K562 (cell line): ENCODE results near the gene SLC10A1.

ENCODE experiments used
- AFF4 ChIP-seq: sonication (generic); formaldehyde crosslinking; IDR thresholded peaks from 2 replicates; pipeline ENCODE4 v1.8.0; 2023; ENCODE audit warnings: mild to moderate bottlenecking, missing genetic modification reagents
- CTCF ChIP-seq, 3 experiments: IDR thresholded peaks in 2 of 3; conservative IDR thresholded peaks in 1 of 3; 2 replicates each; pipeline ENCODE4 v1.5.1; 2011 to 2012; ENCODE audit warnings: low read length in 3 of 3, mild to moderate bottlenecking in 3 of 3, control low read depth in 2 of 3, improper control_type of control experiment in 1 of 3, inconsistent platforms in 1 of 3, low read depth in 1 of 3, mixed read lengths in 1 of 3, moderate library complexity in 1 of 3; ENCODE audit not compliant: insufficient read depth in 2 of 3
- E2F5 ChIP-seq: sonication (generic); formaldehyde crosslinking; IDR thresholded peaks from 2 replicates; pipeline ENCODE4 v1.8.0; 2022; ENCODE audit warnings: mild to moderate bottlenecking, missing genetic modification reagents
- GMEB1 ChIP-seq: fragments of 250-450 bp; sonication (Bioruptor Pico); IDR thresholded peaks from 2 replicates; pipeline ENCODE4 v1.4.0; 2020; ENCODE audit warnings: mild to moderate bottlenecking
- MAZ ChIP-seq, 2 experiments: fragments of 450-650 bp in 1 of 2; sonication (generic) in 1 of 2; formaldehyde crosslinking; IDR thresholded peaks in 1 of 2; conservative IDR thresholded peaks in 1 of 2; 2 replicates each; pipeline versions ENCODE4 v1.4.0 to v1.5.0; 2020; ENCODE audit warnings: mild to moderate bottlenecking in 1 of 2, missing genetic modification reagents in 1 of 2
- MXI1 ChIP-seq: IDR thresholded peaks from 2 replicates; pipeline ENCODE4 v1.6.1; 2011; ENCODE audit warnings: low read depth, mild to moderate bottlenecking, improper control_type of control experiment, low read length
- STAG1 ChIP-seq: sonication (generic); formaldehyde crosslinking; IDR thresholded peaks from 2 replicates; pipeline ENCODE4 v1.5.0; 2020; ENCODE audit warnings: missing genetic modification reagents, borderline replicate concordance
- ZNF408 ChIP-seq: fragments of 250-450 bp; sonication (Bioruptor Pico); IDR thresholded peaks from 2 replicates; pipeline ENCODE4 v1.4.0; 2020; ENCODE audit warnings: low read depth, mild to moderate bottlenecking, moderate library complexity
- ZNF431 ChIP-seq: sonication (generic); formaldehyde crosslinking; IDR thresholded peaks from 2 replicates; pipeline ENCODE4 v1.8.0; 2022; ENCODE audit warnings: mild to moderate bottlenecking, missing genetic modification reagents

DNA sequence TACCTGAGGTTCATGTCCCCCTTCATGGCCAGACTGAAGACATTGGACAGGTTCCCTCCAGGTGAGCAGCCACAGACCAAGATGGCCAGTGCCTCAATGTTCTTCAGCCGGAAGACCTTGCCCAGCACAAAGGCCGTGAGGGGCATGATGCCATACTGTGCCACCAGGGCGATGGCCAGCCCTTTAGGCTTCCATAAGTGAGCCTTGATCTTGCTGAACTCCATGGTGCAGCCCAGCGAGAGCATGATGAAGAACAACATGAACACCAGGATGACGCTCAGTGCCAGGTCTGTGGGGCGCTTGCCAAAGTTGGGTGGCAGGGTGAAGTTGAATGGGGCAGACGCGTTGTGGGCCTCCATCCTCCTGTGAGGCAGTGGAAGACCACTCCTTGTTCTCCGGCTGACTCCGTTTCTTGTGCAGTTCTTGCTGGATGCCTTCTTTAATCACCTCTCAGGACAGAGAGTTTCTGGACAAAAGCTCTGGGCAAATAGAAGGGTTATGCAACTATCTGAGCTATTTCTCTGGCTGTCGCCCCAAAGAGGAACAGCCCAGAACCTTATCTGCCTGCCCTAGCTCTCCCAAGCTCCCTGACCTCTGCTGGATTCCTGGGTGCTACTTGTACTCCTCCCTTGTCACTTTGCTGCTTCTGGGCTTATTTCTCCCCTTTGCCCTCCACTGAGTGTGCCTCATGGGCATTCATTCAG lies at the start of gene SLC10A1:
- TF ChIP-seq MXI1 (no peak), MAZ (CRISPR knock-in tag; conservative IDR thresholded peaks at IDR 0.05 in 1 of 2, IDR thresholded peaks at IDR 0.05 in 1 of 2) (no peak), CTCF (IDR thresholded peaks at IDR 0.05 in 2 of 3, conservative IDR thresholded peaks at IDR 0.05 in 1 of 3; ENCODE audit: insufficient read depth in 2 of 3, low read depth in 1 of 3, low read length in 3 of 3) (no peak), ZNF431 (CRISPR knock-in tag) (no peak), AFF4 (CRISPR knock-in tag) (no peak), ZNF408 (CRISPR knock-in tag) (no peak), STAG1 (CRISPR knock-in tag) (no peak), E2F5 (CRISPR knock-in tag) (no peak), GMEB1 (CRISPR knock-in tag) (no peak)
